NCI-H345 treated with DMSO at 0.1 percent for 48 hours (cell line): Measurements from ENCODE around the gene RPS6KA3.
"Not testable (repeated sequence)": the region's sequence is repeated elsewhere in the genome, so short reads cannot be mapped to it uniquely, and the experiment has no call there.

Source experiments
- DNase-seq: peaks from one replicate; lab custom pipeline; 2025; ENCODE audit not compliant: unreplicated experiment; lab: John Stamatoyannopoulos, UW

The RPS6KA3 gene

GRCh38 chrX:20149326-20149725 lies 117.4 kb downstream of the RPS6KA3 start:
- DNase-seq = no peak

DNA sequence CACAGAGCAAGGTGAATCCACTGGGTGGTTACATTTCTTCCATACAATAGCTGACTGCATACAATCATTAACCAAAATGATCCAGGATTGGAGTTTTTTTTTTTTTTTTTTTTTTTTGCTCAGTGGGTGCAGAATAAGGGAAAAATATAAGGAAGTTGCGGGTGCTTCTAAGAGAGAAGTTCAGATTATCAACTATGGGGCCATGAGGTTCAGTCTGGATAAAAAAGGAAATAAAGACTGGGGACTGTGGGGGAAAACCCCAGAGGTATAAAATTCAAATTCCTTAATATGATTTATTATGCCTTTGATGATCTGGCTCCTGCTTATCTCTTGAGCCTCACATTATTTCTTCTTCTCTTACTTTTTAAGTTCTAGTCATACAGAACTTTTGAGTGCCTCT lies 119.1 kb downstream of the RPS6KA3 start:
- no peak for DNase-seq

DNA sequence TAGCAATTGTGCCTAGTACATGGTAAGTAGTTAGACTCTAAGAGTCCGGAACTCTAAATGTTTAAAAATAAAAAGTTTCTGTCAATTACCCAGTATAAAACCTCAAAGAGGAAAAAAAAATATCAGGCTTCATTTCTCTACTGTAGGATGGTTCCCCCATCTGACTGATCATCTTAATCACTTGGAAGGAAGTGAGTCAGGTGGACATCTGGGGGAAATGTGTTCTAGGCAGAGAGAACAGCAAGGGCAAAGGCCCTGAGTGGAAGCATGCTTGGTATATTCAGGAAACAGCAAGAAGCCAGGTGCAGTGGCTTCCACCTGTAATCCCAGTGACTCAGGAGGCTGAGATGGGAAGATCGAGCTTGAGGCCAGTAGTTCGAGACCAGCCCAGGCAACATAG lies 122.2 kb downstream of the RPS6KA3 start:
- no peak for DNase-seq

DNA sequence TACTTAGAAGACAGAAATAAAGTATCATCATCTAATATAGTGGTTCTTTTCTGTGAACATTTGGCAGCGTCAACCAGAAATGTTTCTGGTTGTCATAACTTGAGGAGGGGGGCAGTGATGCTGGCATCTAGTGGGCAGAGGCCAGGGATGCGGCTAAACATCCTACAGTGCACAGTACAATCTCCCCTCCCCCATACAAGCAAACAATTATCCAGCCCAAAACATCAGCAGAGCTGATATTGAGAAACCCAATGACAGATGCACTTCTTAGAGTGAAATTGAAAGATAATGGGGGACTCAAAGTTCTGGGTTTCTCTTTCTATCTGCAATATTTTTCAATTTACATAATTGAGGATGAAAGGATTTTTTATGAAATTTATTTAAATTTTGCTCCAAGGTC lies 123.1 kb downstream of the RPS6KA3 start:
- no peak for DNase-seq

- DNase-seq = no peak
Measured at GRCh38 chrX:20143111-20143510, 123.6 kb downstream of the RPS6KA3 start.

- peak; percentile 90 for DNase-seq
Measured at GRCh38 chrX:20141281-20142220, 125.2 kb downstream of the RPS6KA3 start, which contains the start of gene EIF1AX. TSS of gene EIF1AX (minus strand) at chrX:20141838. CDS start at chrX:20141640, 198 bp downstream.

- no peak for DNase-seq
Measured at GRCh38 chrX:20140420-20140819, 126.3 kb downstream of the RPS6KA3 start.

DNA sequence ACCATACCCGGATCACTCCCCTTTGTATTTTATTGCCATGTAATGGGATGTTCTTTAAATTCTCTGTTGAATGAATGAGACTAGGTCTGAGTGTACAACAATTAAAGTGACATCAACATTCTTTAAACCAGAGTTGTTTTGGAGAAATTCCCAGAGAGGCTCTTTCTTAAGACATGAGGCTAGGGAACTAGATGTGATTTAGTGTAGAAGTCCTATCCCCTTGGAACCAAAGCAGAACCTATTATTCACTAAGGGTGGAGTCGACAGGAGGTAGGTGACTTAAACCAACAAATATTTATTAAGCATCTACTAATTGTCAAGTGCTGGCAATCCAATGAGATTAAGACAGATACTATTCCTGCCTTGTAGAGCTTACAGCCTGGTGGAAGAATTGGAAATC lies 126.7 kb downstream of the RPS6KA3 start:
- no peak for DNase-seq

DNA sequence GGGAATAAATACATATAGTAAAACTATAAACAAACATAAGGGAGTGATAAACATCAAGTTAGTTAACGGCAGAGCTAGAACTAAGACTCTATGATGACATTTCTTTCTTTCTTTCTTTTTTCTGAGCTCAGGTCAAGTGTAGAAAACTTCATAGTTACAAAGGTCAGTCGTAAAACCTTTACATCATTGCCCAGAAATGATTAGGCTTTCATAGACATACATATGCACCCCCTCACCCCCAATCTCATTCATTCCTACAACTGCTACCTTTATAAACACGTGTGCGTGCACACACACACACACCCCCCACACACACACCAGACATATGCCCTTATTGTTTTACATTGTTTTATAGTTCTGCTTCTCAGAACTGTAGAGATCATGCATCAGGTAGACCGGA lies 130.8 kb downstream of the RPS6KA3 start:
- DNase-seq = no peak

GRCh38 chrX:20132666-20133065 lies 134.0 kb downstream of the RPS6KA3 start:
- no peak for DNase-seq

DNA sequence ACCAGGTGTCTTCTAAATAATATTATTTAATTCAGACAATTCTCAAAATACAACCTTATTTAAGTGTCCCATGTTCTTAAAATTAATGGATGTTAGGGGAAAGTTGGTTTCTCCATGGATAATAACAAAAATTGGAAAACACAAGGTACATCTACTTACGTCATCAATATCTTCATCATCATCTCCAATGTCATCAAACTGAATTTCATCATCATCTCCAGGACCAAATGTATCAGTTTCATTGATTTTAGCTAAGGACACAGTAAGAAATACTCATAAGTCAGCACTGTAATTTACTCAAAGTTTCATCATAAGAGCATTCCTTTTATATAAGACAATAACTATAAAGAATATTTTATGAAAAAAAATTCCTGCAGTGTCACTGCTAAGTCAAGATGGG lies 136.4 kb downstream of the RPS6KA3 start:
- no peak for DNase-seq

DNA sequence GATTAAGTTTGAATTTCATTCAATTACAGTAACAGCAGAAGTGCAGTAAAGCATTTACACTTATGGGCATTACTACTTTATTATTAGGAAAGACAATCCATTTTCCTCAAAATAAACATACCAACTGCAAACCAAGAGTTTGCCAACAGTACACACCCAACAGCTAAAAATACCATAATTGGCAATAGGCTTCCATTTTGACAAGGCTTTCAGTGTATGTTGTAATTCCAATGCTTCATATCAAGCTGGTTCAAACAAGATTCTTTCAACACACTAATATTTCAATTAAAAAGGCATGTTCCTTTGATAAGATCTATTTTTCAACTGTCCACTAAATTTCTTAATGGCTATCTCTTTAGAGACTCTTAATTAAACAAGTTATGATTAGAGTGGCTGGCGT lies 137.2 kb downstream of the RPS6KA3 start:
- DNase-seq = no peak

- DNase-seq = no peak
Measured at GRCh38 chrX:20128670-20129069, 138.0 kb downstream of the RPS6KA3 start.

- not testable (repeated sequence) for DNase-seq
Measured at GRCh38 chrX:20127440-20127839, 139.3 kb downstream of the RPS6KA3 start.

GRCh38 chrX:20126833-20127232 lies 139.9 kb downstream of the RPS6KA3 start:
- not testable (repeated sequence) for DNase-seq

DNA sequence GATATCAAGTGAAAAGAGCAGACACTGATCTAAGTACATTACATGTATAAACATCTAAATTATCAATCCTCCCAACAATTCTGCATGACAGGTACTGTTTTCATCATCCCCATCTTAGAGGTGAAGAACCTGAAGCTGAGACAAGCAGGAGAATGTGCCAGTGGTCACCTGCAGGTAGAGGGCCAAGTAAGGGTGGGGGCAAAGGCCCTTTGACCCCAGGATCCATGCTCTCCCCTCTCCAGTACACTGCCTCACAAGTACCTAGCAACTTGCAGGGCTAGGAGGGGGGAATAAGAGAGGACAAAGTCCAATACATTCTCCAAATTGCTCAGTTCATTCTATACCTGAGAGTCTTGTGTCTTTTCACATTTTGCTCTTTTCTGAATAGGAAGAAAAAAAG lies 141.7 kb downstream of the RPS6KA3 start:
- DNase-seq = no peak

- DNase-seq = no peak
Measured at GRCh38 chrX:20118065-20118824, 148.5 kb downstream of the RPS6KA3 start.

DNA sequence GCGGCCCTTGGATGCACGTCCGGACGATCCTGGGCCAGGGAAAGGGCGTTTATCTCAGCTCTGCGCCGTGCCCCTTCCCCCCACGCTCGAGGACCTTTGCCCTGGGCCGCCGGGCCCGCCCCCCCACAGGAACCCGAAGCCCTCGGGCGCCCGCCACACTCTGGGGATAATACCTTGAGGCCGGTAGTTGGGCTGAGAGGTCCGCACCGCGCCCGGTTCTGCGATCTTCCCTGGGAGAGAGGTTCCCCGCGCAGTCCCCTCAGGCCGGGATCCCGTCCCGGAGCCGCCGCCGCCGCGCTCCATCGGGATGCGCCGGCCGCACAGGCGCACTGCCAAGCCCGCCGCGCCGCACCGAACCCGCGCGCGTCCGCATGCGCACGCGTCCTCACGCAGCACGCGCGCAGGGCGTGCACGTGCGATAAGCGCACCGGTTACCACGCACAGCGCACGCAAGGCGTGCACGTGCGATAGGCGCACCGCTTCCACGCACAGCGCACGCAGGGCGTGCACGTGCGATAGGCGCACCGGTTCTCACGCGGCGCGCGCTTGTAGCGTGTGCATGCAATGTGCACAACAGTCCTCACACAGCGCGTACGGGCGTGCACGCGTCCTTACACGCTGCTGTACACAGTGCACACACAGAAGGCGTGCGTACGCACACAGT lies 150.0 kb downstream of the RPS6KA3 start, which contains the start of gene MAP7D2:
TSS of gene MAP7D2 (minus strand) at position 331 of the 664 bp plus-strand sequence. CDS start at position 303, 28 bp downstream.
- DNase-seq = no peak

DNA sequence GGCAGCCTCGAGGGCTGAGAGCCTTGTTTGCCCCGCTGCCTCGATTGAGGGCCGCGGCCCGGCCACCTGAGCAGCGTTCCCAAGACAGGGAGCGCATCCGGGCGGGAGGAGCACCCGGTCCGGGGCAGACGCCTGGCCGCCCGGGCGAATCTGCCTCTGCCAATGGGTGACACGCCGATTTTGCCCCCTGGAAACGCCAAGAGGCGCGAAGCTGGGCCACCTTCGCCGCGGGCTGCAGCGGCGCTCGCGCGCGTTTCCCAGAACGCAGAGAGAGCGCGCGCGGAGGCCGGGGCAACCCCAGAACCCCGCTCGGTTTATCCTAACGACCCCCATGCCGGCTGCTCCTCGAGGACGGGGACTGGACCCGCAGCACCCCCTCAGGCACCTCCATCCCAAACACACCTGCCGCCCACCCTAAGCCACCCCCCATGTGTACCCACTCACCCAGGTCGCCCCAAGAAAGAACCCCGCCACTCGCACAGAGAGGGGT lies 150.6 kb downstream of the RPS6KA3 start:
- no peak for DNase-seq

GRCh38 chrX:20112022-20112774 lies 154.5 kb downstream of the RPS6KA3 start:
- DNase-seq = no peak
